Stimulated activated naive CD4-positive, alpha-beta T cell (primary cell): ENCODE results near the gene WFIKKN1.

Experiments
- DNase-seq, 6 experiments: peaks; one replicate each; lab custom pipeline; 2025; lab: John Stamatoyannopoulos, UW

WFIKKN1 gene

DNA sequence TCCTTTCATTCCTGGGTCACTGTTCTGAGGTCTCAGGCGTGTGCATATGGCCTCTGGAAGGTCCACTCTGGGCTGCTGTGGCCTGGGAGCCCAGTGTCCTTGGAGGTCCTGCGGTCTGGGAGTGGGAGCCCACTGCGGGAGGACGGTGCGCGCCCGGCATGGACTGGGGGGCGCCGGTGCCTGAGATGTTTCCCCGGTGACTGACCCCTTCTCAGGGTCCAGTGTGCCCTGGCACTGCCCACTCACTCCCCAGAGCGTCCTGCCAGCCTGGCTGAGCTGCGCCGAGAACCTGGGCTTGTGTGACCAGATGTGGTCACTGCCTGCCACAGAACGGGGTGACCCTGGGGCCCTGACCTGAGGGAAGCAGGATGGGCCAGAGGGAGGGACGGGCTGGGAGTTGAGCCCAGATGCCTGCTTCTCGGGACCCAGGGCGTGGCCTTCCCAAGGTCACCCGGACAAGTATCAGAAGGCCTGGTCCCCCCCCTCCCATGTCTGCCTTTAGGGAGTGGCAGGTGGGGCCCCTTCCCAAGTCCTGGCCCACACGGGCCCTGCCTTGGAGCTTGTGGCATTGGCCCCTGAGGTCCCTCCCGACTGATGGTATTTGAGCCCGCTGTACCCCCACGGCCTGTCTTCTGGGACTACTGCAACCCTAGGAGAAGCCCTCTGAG lies 43.6 kb downstream of the WFIKKN1 start:
- no peak for DNase-seq

DNA sequence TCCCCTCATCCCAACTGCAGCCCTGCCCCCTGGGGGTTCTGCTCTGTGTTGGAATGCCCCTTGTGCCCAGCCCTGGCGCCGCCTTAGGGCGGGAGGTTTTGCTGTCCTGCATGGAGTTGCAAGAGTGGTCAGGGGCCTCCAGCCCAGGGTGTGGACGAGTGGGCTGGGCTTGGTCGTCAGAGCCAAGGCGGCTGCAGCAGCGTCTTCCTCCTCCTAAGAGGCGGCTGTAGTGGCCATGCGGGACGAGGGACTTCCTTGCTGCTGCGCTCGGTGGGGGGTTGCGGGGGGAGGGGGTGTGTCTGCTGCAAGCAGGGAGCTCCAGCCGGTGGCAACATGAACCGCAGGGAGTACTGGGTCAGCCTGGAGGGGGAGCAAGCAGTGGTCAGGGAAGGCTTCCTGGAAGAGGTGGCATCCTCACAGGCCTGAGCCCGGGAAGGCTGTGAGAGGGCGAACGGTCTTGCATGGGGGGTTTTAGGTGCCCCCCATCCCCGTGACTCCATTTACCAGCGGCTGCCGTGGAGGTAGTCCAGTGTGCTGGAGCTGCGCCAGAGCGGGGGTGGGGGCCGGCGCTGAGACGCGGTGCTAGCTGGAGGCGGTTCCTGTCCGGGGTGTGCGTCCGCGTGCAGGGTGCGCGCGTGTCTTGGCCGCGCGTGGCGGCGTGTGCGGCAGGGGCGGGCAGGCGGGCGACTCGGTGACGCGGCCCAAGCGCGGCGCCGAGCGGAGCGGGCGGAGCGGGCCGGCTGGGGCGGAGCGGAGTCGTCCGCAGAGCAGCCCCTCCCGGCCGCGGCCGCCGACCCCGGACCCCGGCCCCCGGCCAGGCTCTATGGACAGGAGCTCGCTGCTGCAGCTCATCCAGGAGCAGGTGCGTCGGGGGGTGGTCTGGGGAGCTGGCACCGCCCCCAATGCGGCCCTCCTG lies 44.4 kb downstream of the WFIKKN1 start, which contains the start of gene RHBDL1:
RHBDL1 (plus strand) TSS at position 704 of the 916 bp plus-strand sequence; CDS start at position 824, 120 bp downstream.
- DNase-seq = peak in 1 of 6 experiments; percentile 16

DNA sequence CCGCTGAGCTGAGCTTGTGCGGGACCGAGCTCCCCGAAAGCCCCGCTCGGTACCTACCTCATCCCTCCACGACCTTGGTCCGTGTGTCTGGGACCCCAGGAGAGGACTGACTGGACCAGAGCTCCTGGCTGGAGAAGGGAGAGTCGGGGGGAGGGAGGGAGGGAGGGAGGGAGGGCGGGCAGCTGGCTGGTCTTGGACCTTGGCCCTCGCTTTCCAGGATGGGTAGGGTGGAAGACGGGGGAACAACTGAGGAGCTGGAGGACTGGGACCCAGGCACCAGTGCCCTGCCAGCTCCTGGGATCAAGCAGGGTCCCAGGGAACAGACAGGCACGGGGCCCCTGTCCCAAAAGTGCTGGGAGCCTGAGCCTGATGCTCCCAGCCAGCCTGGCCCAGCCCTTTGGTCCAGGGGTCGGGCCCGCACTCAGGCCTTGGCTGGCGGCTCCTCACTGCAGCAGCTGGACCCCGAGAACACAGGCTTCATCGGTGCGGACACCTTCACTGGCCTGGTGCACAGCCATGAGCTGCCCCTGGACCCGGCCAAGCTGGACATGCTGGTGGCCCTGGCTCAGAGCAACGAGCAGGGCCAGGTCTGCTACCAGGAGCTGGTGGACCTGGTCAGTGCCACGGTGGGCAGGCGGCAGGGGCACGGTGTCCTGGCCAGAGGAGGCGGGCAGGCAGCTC lies 45.2 kb downstream of the WFIKKN1 start:
- DNase-seq = no peak

DNA sequence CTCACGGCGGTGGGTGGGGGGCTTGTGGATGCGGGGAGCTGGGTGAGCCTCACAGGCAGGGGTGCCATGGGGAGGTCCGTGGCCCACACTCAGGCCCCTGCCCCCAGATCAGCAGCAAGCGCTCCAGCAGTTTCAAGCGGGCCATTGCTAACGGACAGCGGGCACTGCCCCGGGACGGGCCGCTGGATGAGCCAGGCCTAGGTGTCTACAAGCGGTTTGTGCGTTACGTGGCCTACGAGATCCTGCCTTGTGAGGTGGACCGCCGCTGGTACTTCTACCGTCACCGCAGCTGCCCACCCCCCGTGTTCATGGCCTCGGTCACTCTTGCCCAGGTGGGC lies 45.7 kb downstream of the WFIKKN1 start:
- no peak for DNase-seq

DNA sequence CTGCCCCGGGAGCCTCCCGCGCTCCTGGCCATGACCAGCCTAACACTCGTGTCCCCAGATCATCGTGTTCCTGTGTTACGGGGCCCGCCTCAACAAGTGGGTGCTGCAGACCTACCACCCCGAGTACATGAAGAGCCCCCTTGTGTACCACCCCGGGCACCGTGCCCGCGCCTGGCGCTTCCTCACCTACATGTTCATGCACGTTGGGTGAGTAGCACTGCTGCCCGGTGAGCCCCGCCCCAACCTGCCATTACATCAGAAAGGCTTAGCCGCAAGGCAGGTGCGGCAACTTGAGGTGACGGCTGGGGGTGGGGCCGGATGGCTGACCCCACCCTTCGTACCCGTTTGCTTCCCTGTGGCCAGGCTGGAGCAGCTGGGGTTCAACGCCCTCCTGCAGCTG lies 46.1 kb downstream of the WFIKKN1 start:
- DNase-seq = peak in 4 of 6 experiments; percentile 21 to 30 (median 24)

DNA sequence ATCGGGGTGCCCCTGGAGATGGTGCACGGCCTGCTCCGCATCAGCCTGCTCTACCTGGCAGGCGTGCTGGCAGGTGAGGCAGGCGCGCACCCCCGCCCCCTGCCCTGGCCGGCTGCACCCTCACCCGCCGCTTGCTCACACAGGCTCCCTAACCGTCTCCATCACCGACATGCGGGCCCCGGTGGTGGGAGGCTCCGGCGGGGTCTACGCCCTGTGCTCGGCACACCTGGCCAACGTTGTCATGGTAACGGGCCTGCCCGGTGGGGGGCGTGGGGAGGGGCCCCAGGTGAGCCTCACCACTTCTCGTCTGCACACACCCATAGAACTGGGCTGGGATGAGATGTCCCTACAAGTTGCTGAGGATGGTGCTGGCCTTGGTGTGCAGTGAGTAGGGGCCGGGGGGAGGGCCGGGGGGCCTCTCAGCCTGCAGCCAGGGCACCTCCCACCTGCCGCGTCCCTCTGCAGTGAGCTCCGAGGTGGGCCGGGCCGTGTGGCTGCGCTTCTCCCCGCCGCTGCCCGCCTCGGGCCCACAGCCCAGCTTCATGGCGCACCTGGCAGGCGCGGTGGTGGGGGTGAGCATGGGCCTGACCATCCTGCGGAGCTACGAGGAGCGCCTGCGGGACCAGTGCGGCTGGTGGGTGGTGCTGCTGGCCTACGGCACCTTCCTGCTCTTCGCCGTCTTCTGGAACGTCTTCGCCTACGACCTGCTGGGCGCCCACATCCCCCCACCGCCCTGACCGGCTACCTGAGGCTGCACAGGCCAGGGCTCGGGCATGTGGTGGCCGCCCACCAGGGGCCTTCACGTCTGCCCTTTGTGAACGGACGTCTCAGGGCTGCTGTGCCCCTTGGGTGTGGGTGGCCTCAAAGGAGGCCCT lies 46.8 kb downstream of the WFIKKN1 start:
- no peak for DNase-seq

DNA sequence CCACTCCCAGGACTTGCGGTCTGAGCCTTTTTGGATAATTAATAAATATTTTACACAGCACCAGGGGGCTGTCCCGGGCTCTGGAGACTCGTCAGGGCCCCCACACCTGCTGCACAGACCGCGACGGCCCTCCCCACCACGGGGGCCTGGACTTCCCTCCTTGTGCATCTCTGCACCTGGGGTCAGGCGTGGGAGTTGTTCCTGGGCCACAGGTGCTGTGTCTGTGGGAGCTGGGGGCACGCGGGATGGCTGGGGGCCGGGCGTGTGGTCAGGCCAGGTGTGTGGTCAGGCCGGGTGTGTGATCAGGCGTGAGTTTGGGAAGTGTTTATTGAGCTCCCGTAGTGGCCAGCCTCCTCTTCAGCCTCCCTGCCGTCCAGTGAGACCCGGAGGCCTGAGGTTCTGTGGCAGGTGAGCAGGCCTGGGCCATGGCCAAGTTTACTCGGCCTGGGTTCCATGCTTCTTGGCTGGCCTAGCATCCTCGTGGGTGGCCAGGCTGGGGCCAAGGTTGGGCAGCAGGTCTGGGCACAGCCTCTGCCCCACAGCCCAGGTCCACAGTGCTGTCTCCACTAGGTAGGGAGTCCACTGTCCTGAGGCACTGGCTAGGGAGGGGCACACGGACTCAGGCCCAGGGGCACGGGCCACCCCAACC lies 47.5 kb downstream of the WFIKKN1 start:
- DNase-seq = no peak

DNA sequence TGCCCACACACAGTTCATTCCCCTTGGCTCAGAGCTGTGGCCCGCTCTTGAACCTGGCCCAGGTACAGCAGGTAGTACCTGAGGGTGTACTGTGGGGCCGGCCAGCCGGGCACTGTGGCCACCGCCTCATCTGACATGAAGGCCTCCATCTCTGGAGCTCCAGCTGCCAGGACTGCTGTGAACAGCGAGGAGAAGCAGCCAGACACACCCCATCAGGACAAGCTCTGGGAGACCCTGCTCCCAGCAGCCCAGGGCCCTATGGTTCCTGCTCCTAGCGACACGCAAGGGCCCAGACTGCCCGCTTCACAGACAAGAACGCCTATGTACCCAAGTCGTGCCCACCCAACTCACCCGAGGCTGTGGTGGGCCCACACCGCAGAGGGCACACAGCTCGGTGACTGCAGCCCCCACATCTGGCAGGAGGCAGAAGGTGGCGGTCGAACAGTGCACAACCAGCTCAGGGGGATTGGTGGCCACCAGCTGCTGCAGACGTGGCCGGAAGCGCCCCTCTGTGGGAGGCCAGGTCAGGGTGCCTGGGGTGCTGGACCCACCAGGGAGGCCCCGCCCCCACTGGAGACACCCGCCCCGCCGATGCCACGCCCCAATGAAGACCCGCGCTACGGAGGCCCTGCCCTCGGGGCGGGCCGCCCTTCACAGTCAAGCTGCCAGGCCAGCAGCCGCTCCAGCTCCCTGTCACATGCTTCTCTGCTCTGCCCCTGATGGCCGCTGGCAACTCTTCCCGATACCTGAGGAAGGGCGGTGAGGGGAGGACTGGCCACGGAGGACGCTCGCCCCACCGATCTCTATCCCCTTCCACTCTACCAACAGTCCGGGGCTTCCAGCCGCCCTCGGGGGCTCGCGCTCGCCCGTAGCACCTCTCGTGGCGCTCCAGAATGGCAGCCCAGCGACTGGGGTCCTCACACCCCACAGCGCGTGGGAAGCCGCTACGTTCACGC lies 48.4 kb downstream of the WFIKKN1 start:
- peak in 3 of 6 experiments; percentile 41 to 80 (median 62) for DNase-seq

DNA sequence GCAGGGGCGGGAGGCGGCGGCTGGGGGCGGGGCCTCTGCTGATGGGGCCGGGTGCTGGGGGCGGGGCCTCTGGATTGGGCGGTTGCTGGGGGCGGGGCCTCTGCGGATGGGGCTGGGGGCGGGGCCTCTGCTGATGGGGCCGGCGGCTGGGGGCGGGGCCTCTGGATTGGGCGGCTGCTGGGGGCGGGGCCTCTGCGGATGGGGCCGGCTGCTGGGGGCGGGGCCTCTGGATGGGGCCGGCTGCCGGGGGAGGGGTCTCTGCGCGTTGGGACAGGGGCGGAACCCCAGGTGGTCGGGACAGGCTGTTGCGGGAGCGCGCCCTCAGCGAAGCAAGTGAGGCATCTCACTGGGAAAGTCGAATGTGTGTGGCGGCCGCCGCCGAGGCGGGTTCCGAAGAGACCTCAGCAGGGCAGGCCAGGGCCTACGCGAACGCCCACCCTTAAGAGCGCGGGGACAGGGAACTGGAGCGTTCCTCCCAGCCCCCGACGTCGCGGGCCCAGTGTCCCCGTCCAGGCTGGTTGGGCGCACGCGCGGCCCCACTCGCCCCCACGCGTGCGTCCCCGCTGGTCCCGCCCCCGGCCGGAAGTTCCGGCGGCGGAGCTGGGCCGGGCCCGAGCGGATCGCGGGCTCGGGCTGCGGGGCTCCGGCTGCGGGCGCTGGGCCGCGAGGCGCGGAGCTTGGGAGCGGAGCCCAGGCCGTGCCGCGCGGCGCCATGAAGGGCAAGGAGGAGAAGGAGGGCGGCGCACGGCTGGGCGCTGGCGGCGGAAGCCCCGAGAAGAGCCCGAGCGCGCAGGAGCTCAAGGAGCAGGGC lies 49.2 kb downstream of the WFIKKN1 start, which contains the start of gene STUB1:
STUB1 (plus strand) TSS at position 597 of the 811 bp plus-strand sequence; CDS start at position 713, 116 bp downstream.
- DNase-seq = peak; percentile 75 to 96 (median 91)

DNA sequence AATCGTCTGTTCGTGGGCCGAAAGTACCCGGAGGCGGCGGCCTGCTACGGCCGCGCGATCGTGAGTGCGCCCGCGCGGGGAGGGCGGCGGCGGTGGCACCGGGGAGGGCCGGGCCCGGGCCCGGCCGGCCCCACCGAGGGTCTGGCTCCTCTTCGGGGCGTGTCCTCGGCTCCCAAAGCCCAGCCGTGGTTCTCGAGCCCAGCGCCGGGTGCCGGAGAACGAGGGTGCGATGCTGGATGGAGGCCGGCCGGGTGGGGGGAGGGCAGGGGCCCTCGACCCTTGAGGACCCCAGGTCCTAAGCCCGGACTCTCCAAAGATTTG lies 49.8 kb downstream of the WFIKKN1 start:
- DNase-seq = no peak

DNA sequence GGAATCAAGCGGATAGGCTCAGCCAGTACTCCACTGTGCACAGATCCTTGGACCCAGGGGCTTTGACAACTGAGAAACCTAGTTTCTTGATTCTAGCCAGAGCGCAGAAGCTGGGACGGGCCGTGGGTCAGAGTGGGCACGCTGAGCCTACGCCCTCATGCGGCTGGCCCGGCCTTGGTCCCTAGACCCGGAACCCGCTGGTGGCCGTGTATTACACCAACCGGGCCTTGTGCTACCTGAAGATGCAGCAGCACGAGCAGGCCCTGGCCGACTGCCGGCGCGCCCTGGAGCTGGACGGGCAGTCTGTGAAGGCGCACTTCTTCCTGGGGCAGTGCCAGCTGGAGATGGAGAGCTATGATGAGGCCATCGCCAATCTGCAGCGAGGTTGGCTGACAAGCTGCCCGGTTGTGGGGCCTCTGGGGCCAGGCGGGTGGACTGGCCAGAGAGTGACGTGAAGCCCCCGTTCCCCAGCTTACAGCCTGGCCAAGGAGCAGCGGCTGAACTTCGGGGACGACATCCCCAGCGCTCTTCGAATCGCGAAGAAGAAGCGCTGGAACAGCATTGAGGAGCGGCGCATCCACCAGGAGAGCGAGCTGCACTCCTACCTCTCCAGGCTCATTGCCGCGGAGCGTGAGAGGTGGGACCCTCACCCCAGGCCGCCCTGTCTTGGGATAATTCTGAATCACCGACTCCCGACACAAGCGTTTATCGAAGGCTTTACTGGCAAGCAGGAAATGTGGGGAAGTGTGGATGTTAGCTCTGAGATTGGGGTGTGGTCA lies 50.4 kb downstream of the WFIKKN1 start:
- DNase-seq = no peak

DNA sequence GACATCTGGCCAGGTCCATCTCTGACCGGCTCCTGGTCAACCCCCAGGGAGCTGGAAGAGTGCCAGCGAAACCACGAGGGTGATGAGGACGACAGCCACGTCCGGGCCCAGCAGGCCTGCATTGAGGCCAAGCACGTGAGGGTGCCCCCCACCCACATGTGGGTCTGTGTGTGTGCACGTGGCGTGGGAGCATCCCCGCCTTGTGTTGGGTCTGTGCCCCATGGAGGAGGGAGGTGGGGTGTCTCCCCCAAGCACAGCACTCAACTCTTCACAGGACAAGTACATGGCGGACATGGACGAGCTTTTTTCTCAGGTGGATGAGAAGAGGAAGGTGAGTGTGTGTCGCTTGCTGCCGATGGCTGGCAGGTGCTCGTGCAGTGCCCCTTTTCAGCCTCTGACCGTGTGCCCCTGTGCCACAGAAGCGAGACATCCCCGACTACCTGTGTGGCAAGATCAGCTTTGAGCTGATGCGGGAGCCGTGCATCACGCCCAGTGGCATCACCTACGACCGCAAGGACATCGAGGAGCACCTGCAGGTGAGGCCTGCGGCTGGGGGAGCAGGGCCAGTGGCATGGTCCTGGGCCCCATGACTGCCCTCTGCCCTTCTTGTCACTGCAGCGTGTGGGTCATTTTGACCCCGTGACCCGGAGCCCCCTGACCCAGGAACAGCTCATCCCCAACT lies 51.1 kb downstream of the WFIKKN1 start:
- no peak for DNase-seq

DNA sequence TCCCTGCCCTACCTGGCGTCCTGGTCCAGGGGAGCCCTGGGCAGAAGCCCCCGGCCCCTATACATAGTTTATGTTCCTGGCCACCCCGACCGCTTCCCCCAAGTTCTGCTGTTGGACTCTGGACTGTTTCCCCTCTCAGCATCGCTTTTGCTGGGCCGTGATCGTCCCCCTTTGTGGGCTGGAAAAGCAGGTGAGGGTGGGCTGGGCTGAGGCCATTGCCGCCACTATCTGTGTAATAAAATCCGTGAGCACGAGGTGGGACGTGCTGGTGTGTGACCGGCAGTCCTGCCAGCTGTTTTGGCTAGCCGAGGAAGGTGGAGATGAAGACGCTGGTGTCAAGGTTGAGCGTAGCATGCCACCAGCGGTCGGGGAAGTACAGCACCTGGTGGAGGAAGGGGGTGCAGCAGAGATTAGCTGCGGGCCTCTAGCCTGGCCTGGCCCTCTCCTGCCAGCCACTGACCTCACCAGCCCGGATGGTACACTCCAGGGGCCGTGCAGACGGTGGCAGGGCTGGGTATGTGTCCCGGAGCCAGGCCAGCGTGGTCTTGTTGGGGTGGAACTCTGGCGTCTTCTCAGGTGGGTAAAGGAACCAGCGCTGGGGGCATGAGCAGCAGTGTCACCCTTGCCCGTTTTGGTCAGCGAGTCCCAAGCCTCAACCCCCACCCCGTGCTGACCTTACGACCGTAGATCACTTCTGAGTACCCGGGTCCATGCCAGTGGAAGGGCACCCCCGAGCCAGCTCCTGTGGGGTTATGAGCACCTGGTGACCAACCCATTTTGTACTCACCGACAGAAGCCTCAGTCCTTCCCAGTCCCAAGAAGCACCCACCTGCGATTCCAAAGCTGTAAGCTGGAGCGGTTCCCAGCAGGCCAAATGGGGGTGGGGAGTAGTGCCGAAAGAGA lies 52.0 kb downstream of the WFIKKN1 start:
- no peak for DNase-seq

DNA sequence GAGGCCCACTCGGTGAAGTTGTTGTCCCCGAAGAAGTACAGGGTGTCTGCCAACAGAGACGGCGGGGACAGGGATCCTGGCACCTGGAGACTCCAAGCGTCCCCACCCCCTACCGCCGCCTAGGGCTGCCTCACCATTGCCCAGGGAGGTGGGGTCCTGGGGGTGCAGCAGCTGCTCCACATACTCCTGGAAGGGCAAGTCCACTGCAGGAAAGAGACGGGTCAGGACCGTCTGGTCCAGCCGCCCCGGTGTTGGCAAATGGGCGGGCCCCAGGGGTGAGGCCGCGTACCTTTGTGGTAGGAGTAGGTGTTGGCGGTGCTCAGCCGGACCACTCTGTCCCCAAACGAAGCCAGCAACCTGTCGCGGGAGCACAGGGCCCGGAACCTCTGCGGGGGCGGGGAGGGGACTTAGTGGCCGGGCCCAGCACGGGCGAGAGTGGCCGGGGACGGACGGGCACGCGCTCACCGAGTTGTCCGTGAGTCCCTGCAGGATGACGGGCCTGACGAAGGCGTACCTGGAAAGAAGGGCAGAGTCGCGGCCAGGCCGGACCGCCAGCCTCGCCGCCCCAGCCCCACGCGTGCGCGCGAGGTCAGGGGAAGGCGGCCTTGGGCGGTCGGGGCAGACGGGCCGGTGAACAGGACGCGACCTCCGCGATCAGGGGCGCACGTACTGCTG lies 52.7 kb downstream of the WFIKKN1 start:
- no peak for DNase-seq
